ENCODE measurements around the gene SLC4A5.
A peak's percentile ranks its signal among the peaks of the same experiment; 100 is the strongest.
"Not testable (repeated sequence)": the region's sequence is repeated elsewhere in the genome, so short reads cannot be mapped to it uniquely, and the experiment has no call there.

SLC4A5 gene

DNA sequence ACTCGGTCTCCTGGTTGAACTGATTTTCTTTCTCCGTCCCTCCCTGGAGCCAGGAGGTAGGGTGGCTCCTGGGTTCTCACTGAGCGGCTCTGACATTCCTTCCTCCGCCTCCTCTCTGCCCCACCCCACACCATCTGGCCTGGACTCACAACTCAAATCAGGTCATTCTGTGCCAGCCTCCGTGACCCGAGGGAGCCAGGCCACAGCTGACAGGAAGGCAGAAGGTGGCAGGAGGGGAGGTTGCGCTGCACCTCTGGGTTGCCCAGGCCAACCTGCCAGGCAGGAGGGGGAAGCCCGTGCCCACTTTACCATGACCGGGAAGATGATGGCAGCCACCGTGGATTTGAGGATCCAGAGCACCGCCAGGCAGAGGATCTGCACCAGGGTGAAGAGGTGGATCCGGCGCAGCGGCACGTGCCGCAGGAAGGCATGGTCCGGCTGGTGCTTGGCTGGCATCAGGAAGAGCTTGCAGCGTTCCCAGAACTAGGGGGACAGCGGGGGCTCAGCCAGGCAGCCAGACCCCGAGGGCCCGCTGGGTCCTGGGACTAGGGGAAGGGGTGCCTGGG lies 116.5 kb downstream of the SLC4A5 start:
- peak; percentile 13 for DNase-seq

DNA sequence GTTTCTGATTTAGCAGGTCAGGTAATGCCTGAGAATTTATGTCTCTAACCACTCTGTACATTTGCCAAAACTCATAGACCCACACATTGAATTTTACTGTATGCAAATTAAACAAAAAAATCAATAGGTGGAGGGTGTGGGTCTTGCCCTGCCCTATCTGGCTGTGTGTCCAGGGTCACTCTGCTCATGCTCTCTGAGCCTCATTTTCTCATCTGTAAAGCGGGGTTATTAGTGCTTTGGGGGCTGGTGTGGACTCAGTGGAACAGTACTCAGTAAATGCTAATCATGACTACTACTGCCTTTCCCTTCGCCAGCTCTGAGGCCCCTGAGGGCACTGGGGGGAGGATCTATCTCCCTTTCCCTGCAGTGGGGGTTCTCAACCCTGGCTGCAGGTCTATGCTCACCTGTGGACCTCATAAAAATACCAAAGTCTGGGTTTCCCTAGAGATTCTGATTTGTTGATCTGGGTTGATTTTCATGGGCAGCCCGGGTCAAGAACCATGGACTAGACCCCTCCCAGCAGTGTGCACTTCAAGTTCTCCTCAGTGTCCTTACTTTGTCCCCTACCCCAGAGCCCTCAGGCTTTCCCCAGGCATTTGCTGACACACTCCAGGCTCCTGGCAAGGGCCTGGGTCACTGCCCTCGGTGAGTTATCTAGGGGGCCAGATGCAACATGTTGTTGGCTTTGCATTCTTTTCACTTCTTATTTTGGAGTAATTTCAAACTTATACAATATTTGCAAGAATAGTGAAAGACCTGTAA lies 117.3 kb downstream of the SLC4A5 start:
- no peak for DNase-seq

DNA sequence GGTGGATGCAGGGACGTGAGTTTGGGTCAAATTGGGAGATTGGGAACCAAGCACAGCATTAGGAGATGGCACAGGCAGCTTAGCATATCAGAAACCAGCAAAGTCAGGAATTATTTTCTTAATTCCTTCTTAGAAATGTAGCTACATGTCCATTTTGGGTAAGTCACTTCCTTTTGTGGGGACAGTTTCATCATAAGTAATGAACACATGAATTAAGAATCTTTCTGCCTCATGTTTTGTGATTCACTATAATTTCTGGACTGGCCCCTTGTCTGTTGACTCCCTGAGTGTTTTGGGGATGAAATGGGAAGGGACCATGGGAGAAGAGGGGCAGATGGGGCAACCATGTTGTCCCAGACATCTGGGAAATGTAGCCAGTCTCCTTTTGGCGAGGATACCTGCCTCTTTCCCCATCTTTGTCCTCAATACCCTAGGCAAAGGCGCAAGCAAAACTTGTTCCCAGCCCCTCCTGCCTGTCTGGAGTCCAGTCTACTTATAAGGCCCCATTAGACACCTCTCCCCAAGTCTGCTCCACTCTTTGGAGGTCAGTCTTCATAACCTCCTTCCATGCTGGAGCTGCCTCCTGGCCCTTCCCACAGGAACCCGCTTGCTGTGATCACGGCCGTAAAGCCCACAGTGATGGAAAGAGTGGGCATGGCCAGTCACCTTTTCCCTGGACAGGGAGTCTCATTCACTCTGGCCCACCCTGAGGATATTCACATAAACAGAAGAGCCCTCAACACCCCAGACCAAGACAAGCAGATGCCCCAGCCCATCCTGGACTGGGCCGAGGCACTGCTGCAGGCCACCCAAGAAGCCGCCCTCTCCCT lies 119.1 kb downstream of the SLC4A5 start:
- no peak for DNase-seq

DNA sequence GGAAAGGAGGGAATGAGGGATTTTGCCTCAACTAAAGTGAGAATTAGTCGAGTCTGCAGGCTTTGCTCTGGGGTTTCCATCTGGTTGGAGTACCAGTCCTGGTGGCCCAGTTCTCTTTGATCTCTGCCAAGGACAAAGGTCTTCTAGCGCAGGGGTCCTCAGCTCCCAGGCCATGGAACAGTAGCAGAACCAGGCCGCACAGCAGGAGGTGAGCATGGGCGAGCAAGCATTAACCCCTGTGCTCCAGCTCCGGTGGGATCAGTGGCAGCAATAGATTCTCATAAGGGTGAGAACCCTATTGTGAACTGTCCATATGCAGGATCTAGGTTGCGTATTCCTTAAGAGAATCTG lies 120.9 kb downstream of the SLC4A5 start:
- DNase-seq = no peak

DNA sequence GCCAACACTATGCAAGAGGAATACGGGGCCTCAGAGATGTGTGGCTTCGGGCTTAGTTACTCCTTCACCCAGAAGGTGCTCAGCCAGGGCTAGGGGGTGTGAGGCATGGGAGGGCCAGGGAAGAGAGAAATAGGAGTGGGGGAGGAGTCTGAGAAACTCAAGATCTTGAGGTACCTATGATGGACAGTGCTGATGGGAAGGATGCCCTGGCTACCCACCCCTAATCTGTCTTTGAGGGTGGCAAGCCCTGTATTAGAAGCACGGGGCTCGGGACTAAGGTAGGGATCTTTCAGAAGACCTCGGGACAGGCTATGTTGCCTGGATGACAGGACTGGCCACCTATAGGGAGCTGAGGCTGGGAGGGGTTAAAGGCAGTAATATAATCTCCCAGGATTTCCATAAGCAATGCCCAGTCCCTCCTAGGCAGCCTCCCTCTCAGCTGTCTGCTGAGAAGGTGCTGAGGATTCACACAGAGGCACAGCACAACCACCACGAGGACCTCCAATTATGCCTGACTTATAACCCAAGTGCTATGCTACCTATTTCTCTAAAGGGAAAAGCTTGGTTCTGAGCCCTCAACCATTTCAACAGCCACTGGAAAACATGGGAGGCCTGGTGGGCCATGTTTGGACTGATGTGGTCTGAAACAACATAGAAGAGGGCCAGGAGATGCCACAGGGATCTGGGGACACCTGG lies 121.5 kb downstream of the SLC4A5 start:
- no peak for DNase-seq

DNA sequence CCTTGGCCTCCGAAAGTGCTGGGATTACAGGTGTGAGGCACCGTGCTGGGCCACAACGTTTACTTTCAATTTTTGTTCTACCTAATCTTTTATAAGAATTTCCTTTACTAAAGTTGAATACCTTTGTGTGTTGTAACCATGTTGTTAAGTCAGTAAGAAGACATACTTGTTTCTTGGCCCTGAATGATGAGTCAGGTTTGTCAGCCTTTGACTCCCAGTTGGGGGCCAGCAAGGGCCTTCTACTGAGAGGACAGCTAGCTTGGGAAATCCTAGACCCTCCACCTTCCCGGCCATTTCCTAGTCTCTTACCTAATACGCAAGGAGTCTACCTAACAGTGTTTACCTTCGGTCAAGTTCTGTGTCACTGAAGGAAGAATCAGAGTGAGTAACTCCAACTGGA lies 122.1 kb downstream of the SLC4A5 start:
- no peak for DNase-seq

DNA sequence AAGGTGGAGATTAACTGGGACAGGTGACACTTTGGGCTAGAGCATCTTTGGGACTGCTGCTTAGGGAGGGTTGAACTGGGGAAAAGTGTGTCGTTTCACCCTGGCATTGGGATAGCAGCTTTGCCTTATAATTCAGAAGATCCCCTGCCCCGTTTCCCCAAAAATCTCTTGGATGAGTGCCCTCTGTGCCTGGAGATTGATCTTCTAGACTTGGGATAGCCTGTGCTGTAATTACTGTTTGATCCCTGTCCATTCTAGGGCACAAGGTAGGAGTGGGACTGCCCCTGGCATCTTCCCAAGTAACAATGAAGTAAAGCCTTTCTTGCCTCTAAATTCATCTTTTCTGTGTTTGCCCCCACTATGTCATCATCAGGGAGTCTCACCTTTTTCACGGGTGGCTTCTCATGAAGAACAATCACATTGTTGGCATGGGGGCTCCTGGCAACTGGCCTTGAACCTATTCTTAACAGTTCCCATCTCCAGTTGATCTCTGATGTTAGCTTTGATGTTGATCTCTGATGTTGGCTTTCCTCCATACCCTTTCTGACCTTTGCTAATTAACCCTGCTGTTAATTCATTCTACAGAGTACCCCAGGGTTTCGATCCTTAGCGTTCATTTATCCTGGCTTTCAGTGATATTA lies 123.2 kb downstream of the SLC4A5 start:
- no peak for DNase-seq

DNA sequence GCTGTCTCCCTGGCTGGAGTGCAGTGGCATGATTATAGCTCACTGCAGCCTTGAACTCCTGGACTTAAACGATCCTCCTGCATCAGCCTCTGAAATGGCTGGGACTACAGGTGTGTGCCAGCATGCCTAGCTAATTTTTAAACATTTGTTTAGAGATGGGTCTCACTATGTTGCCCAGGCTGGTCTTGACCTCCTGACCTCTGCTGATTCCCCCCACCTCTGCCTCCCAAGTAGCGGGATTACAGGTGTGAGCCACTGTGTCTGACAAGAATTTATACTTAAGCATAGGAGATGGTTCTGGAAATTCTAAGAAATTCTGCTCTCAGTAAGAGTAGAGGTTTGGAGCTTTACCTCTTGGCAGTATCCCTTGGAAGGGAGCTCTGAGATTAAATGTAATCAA lies 126.6 kb downstream of the SLC4A5 start:
- DNase-seq = no peak

DNA sequence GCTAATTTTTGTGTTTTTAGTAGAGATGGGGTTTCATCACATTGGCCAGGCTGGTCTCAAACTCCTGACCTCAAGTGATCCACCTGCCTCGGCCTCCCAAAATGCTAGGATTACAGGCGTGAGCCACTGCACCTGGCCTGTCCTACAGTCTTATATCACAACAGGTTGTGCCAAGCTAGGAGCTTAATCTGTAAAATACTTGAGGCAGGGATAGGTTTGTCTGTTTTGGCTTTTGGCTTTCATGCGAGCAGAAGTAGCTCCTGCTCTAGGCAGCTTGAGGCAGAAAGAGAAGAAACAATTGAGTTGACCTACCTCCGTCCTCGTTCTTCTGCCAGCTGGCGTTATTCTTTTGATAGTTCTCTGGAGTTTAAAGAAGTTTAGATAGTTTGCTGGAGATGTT lies 127.4 kb downstream of the SLC4A5 start:
- not testable (repeated sequence) for DNase-seq

DNA sequence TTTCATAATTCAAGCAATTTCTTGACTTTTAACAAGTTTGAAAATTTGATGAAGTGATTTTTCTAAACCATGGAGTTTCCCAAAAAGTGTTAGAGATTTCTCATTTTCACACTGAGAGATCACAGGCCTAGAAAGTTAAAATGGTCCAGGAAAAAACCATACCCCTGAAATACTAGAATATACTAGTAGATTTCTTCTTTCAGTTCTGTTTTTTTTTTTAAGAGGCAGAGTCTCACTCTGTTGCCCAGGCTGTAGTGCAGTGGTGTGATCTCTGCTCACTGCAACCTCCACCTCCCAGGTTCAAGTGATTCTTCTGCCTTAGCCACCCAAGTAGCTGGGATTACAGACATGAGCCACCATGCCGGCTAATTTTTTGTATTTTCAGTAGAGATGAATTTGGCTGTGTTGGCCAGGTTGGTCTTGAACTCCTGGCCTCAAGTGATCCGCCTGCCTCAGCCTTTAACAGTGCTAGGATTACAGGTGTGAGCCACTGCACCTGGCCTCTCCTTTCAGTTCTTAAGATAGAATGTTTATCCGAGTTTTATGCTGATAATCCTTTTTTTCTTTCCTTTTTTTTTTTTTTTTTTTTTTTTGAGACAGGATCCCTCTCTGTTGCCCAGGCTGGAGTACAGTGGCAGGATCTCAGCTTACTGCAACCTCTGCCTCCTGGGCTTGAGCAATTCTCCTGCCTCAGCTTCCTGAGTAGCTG lies 130.4 kb downstream of the SLC4A5 start:
- DNase-seq = no peak

DNA sequence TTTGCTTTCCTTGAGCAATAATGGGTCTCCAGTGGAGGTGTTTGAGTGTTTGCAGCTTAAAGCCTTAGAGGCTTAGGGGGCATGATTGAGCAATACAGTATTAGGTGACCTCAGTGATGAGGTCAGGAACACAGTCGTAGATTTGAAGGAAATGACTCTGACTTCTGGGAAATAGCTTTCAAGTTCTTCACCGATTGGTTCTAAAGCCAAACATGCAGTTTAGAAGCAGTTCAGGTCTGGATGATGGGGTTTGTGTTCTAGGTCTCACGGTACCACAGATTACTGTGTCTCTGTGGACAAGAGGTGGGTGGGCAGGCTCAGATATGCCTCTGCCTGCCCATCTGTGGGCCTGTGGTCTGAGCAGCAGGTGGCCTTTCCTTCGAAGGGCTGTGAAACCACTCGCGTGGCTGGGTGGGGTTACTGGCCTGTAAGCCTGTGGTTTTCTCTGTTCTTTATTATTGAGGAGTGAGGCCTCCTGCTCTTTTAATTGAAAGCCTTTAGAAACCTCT lies 137.0 kb downstream of the SLC4A5 start:
- no peak for DNase-seq

DNA sequence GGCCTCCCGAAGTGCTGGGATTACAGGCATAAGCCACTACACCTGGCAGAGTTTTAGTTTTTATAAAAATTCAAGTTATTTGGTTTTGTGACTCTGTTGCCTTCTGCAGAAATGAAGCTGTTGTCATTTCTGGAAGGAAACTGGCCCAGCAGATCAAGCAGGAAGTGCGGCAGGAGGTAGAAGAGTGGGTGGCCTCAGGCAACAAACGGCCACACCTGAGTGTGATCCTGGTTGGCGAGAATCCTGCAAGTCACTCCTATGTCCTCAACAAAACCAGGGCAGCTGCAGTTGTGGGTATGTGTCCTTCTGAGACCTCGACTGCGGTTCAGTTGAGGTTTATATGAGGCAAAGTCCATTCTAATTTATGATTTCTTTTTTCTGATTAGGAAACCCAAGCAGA lies 137.6 kb downstream of the SLC4A5 start:
- DNase-seq = no peak

DNA sequence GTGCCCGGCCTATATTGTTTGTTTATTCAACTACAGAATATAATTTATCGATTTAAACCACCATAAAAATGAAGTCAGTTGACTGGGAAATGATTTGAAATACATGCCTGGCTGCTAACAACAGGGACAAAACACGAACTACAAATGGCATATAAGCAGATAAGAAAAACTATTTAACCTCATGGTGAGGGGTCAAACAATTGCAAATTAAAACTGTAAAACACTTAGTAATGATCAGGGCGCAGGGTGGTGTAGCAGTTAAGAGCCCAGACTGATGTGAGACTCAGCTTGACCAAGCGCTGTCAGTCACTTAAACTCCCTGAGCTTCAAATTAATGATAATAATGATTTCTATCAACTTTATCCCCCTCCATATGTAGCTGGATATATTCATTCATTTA lies 138.1 kb downstream of the SLC4A5 start:
- DNase-seq = no peak

DNA sequence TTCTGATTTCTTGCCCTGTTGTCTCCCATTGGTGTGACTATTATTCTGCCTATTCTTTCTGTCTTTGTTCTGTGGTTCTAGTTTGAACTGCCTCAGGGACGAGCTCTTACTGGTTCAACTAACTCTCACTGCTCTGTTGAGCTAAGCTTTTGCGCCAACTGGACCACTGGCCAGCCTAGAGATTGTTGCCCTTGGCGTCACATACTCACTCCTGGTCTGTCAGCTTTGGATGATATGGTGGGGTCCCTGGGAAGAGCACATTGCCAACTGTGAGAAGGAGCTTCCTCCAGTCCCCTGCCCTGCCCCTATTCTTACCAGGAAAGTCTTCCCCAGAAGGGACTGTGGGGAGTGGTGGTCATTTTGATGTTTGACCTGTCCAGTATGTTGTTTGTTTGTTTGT lies 138.8 kb downstream of the SLC4A5 start:
- DNase-seq = no peak

DNA sequence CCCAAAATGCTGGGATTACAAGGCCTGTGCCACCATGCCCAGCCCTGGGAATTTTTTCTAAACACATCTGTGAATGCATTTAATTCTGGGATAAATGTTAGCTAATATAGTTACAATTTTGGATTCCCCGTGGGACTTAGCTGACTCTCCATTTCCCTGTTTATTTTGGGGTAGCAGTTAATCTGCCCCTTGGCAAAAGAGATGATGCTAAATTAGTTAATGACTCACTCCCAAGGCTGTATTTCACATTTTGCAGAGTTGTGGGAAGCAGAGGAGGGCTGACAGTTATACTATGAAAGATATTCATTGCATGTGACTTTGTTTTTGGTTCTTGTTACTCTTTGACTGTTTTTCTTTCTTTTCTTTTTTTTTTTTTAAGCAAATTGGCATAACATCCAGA lies 141.6 kb downstream of the SLC4A5 start:
- DNase-seq = no peak

DNA sequence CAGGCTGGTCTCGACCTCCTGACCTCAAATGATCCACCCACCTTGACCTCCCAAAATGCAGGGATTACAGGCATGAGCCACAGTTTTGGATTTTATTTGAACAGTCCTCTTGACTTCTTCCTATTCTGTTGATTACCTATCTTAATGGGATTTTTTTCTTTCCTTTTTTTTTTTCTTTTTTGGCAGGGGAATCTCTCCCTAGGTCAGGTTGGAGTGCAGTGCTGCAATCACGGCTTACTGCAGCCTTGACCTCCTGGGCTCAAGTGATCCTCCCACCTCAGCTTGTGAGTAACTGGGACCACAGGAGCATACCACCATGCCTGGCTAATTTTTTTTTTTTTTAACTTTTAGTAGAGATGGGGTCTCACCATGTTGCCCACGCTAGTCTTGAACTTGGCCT lies 142.0 kb downstream of the SLC4A5 start:
- DNase-seq = no peak

DNA sequence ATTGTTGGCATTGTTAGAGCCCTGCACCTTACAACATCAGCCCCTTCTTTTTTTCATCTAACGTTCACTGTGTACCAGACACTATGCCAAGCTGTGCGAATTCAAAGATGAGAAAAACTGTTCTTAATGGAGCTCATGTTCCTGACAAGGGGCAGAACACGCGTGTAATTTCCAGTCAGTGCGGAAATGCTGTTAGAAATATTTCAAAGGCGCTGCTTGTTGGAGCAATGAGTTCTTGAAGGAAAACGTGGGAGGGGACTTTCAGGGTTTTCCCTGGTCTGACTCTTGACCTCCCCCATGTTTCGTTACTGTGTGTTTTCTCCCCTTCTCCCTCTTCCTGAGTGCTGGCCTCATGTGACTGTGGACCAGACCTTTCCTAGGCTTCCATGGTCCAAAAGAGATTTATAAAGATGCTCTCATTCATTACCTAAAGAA lies 143.3 kb downstream of the SLC4A5 start:
- no peak for DNase-seq

DNA sequence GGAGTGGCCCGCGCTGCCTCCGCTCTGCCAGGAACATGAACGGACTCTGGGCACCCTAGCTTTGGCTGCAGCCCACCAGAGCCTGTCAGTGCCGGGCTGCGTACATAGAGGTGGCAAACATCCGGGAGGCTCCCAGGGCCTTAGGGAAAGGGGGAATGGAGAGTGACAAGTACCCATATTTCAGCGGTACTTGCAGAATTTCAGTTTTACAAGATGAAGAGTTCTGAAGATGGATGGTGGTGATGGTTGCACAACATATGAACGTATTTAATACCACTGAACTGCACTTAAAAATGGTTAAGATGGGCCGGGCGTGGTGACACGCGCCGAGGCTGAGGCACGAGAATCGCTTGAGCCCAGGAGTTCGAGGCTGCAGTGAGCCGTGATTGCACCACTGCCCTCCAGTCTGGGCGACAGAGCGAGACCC lies 143.9 kb downstream of the SLC4A5 start:
- DNase-seq = no peak

DNA sequence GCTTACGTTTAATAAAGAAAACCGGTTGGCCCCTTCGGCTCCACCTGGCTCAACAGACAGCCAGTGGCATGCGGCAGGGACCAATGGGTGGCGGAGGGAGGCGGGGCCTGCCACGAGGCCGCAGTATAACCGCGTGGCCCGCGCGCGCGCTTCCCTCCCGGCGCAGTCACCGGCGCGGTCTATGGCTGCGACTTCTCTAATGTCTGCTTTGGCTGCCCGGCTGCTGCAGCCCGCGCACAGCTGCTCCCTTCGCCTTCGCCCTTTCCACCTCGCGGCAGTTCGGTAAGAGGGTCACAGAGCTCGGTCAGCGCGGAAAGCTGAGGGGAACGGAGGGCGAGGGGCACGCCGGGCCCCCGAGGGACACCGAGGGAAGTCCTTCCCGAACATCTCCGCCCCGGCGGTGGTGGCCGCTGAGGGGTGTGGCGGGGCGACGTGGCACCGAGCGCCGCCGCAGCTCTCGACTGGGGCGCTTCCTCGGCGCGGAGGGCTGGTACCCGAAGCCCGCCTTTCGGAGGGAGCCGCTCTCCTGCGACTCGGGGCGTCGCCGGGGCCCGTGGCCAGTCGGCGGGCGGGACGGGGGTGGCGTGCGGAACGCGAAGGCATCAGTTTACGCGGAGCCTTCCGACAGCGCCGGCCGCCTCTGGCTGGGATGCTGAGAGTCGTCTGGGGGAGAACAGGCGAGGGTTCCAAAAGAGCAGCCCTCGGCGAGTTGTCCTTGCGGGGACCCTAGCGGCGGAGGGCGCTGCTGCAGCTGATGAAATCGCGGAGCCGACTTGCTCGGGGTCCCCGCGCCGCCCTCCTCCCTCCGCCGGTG lies 144.5 kb downstream of the SLC4A5 start, which contains the start of gene MTHFD2:
Gene MTHFD2, plus strand, starts transcription at position 155 of the 814 bp plus-strand sequence. Its CDS starts 27 bp downstream, at position 182.
- peak; percentile 97 for DNase-seq

DNA sequence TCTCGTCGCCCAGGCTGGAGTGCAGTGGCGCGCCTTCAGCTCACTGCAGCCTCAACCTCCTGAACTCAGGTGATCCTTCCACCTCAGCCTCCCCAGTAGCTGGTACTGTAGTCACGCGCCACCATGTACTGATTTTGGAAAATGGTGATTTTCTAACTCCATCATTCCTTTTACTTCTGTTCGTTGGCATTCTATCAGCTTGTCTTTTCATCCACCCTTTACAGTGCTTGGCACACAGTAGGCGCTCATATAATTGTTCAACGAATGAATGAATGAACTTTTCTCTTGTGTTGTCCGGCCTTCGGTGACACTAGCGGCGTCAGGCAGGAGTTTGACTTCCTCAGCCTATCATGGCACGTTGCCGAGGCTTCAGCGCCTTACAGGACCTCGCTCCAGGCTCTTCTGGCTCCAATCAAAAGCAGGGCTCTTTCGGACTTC lies 145.2 kb downstream of the SLC4A5 start:
- no peak for DNase-seq

DNA sequence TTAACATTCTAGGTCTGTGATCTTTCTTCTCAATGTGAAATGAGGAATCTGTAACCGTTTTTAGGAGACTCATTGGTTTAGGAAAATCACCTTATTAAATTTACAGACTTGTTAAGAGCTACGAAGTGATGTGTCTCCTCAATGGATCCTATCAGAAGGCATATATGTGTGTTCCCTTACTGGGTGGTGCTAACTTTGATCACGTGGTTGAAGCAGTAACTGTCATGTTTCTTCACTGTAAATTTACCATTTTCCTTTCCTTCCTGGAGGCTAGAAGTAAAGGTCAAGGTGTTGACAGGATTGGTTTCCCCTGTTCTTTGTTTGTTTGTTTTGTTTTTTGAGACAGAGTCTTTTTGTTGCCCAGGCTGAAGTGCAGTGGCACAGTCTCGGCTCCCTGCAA lies 146.2 kb downstream of the SLC4A5 start:
- DNase-seq = no peak
